GM18951 (cell line): ENCODE results near the gene KIRREL3.
"Not testable (repeated sequence)": the region's sequence is repeated elsewhere in the genome, so short reads cannot be mapped to it uniquely, and the experiment has no call there.

Source experiments
- POLR2A ChIP-seq: IDR thresholded peaks from 4 replicates; pipeline ENCODE4 v1.6.1; 2011; ENCODE audit warnings: mild to moderate bottlenecking; ENCODE audit not compliant: insufficient read length, insufficient read depth; ENCODE audit errors: extremely low read depth
- in situ Hi-C: fragments of 300-500 bp; cut with MboI; formaldehyde crosslinking; loops from one replicate; pipeline ENCODE4 v1.12.0; 2022; ENCODE audit warnings: low sequenced_read_pairs, mixed read lengths, inconsistent platforms; ENCODE audit not compliant: unreplicated experiment

The KIRREL3 gene

DNA sequence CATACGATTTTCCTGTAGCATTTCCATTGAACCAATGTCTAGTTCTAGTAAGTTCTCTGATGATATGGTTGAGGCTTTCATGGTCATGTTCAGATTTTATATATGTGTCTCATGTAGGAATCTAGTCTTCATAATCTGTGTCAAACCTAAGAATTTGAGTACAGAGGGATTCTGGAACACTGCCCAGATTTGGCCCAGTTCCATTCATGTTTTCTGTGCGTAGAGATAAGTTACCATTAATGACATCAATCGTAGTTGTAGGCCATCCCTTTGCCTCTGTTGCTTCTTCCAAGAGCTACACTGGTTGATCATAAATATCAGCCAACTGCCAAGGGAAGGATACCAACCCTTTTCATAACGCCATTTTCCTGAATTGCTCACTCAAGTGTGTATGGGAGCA lies 621.8 kb downstream of the KIRREL3 start:
- no peak for TF ChIP-seq POLR2A
- in situ Hi-C loops: no loop called here

DNA sequence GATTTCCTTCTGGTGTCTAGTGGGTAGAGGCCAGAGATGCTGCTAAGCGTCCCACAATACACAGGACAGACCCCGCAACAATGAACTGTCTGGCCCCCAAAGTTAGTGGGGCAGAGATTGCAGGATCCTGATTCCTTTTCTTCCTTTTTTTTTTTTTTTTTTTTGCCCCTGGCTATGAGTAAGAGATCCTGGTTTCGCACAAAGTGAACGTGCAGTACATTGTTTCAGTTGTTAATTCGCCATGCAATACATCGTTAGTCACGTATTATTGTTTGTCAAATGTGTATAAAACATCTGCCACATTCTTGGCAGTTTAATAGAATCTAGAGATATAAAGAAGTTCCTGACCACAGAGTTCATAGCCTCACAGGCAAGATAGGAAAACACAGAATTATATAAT lies 624.8 kb downstream of the KIRREL3 start:
- TF ChIP-seq POLR2A: no peak
- in situ Hi-C loops: no loop called here

DNA sequence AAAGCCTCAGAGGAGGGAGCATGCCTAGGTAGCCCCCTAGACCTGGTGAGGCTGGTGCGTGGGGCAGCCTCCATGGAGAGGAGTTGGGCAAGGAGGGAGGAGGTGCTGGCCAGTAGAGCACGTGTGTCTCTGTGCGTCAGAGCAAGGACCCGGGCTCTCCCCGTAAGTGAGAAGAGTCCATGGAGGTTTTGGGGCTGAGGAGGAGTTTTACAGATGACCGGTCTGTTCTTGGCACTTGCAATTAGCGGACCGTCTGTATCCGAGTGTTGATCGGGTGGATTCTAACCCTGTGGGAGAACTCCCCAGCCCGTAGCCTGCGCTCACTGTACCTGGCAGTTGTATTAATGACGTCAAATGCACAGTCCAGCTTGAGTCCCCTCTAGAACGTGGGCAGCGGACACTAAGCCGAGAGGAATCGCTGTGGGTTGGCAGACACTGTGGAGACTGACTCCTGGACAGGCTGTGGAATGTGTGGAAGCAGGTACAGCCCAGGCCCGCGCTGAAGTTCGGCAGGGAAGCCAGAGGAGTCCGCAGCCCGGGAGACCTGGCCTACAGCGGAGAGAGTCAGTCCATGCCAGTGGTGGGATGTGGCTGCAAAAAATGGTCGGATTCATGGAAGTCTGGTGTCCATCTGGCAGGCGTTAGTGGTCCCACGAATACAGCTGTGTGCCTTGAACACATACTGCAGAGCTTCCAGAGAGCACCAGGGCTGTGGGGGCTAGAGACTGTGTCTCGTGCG lies 625.8 kb downstream of the KIRREL3 start:
- in situ Hi-C loops: not testable (repeated sequence)

GRCh38 chr11:126373389-126374066 lies 627.0 kb downstream of the KIRREL3 start:
- in situ Hi-C loops: not testable (repeated sequence)
